OCI-LY1 (cell line): Measurements from ENCODE around the gene NEDD4L.

ENCODE experiments used
- EZH2 ChIP-seq: fragments of 200-600 bp; sonication (generic), shearing (Covaris generic); IDR thresholded peaks from 2 replicates; pipeline ENCODE4 v1.8.0; 2017; ENCODE audit warnings: borderline replicate concordance, mixed run types, mild to moderate bottlenecking, antibody characterized with exemption, low read length, moderate library complexity, mixed read lengths
- TF ChIP-seq, protein P1 (sequence below): fragments of 200-600 bp; sonication (generic), shearing (Covaris generic); IDR thresholded peaks from 2 replicates; pipeline ENCODE4 v1.5.1; 2017; ENCODE audit warnings: mild to moderate bottlenecking, antibody characterized with exemption, low read length, moderate library complexity, mixed read lengths

DNA sequence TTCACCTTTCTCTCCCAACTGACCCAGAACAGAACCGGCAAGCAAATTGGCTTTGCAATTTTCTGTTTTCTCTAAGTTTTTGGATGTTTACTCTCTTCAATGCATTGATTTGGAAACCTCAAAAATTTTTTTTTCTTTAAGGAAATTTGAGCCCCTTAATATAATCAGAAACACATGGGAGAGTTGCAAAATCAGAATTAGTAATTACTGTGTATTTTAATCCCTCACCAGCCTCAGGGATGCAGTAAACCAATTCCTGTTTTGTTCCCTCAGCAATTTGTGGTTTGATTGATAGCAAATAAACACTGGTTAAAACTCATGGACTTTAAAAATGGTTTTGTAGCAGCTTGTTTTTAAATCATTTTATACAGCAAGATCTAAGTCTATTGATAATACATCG is 281.5 kb downstream of the NEDD4L start:
- no peak for TF ChIP-seq EZH2
- TF ChIP-seq, protein P1, sequence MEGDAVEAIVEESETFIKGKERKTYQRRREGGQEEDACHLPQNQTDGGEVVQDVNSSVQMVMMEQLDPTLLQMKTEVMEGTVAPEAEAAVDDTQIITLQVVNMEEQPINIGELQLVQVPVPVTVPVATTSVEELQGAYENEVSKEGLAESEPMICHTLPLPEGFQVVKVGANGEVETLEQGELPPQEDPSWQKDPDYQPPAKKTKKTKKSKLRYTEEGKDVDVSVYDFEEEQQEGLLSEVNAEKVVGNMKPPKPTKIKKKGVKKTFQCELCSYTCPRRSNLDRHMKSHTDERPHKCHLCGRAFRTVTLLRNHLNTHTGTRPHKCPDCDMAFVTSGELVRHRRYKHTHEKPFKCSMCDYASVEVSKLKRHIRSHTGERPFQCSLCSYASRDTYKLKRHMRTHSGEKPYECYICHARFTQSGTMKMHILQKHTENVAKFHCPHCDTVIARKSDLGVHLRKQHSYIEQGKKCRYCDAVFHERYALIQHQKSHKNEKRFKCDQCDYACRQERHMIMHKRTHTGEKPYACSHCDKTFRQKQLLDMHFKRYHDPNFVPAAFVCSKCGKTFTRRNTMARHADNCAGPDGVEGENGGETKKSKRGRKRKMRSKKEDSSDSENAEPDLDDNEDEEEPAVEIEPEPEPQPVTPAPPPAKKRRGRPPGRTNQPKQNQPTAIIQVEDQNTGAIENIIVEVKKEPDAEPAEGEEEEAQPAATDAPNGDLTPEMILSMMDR: no peak
